ENCODE results near the gene RAPGEFL1. TPM values are rescaled to one million over a fixed set of nuclear protein-coding genes. Genes with fewer than 3 reads are reported as not detected.

RAPGEFL1 gene
- total and polyA plus RNA-seq, 2 donors (not counting 3 experiments of a cell fraction or from before 2014, with no cell fraction given): 8.6 to 11.8 TPM

GRCh38 chr17:40179923-40180659 is 2.8 kb downstream of the RAPGEFL1 start:
- ChIA-PET POLR2A (no interaction called here), CTCF (interaction anchor here (0.9 to 1.7 kb wide), 5 partner anchors 10 to 67 kb away, joined by 3 to 18 read pairs (median 5); no protein-coding TSS in a partner anchor)
- TF ChIP-seq MYC (IDR thresholded peaks at IDR 0.05; ENCODE audit: low read depth, low read length): no peak
- TF ChIP-seq POLR2A (IDR thresholded peaks at IDR 0.05; ENCODE audit: low read depth, low read length): no peak
- TF ChIP-seq JUN (IDR thresholded peaks at IDR 0.05; ENCODE audit: borderline replicate concordance, insufficient read depth, insufficient read length, low read depth): no peak
- TF ChIP-seq EZH2 (IDR thresholded peaks at IDR 0.05; ENCODE audit: borderline replicate concordance, low read depth, low read length, severe bottlenecking): no peak
- no peak for TF ChIP-seq CTCF (IDR thresholded peaks at IDR 0.05; ENCODE audit: extremely low read depth in 1 of 2, insufficient read depth in 1 of 2, low read depth in 1 of 2, low read length in 2 of 2)
- no peak for TF ChIP-seq FOS (IDR thresholded peaks at IDR 0.05; ENCODE audit: borderline replicate concordance, insufficient read depth, low read length)
- TF ChIP-seq MAX (IDR thresholded peaks at IDR 0.05; ENCODE audit: insufficient read depth, insufficient read length): no peak
- no peak for TF ChIP-seq GATA2 (IDR thresholded peaks at IDR 0.05; ENCODE audit: insufficient read depth, insufficient read length, low read depth, low read length)
- no peak for TF ChIP-seq POLR2AphosphoS5 (IDR thresholded peaks at IDR 0.05; ENCODE audit: insufficient read depth, low read depth, low read length)
- no peak for FAIRE-seq
- intact Hi-C loops (cut with micrococcal nuclease) (no loop called here), dilution Hi-C loops (cut with MboI; ENCODE audit: extremely low pct_ligation_motif_present, low sequenced_read_pairs) (no loop called here)
- Histone ChIP-seq H3K4me2 (ENCODE audit: insufficient read depth, low read length) (no peak overlapping the region), H3K9ac (replicated peaks; ENCODE audit: extremely low read depth, insufficient read depth, low read length) (no peak overlapping the region), H4K20me1 (replicated peaks; ENCODE audit: control insufficient read depth, extremely low read depth, insufficient read depth, low read length) (no peaks in the 10 kb centered on the region), H3K27me3 (ENCODE audit: control insufficient read depth in 2 of 2, insufficient read depth in 2 of 2, low read length in 2 of 2) (no peaks in the 10 kb centered on the region), H3K9me1 (replicated peaks; ENCODE audit: control insufficient read depth, extremely low read depth, insufficient read depth, low read length) (no peaks in the 10 kb centered on the region), H3K4me3 (replicated peaks in 1 of 3; ENCODE audit: insufficient read depth in 1 of 3, low read depth in 1 of 3, low read length in 3 of 3) (no peak overlapping the region), H3K4me1 (ENCODE audit: control insufficient read depth, extremely low read depth, insufficient read depth, low read length) (peaks cover 3% of the 10 kb centered on the region), H3K9me3 (replicated peaks; ENCODE audit: control insufficient read depth, insufficient read depth, low read length) (no peaks in the 10 kb centered on the region), H3K36me3 (ENCODE audit: control insufficient read depth in 2 of 2, extremely low read depth in 1 of 2, insufficient read depth in 2 of 2, low read length in 2 of 2) (peaks cover 0 to 11% of the 10 kb centered on the region in 2 experiments), H3K79me2 (ENCODE audit: control insufficient read depth, insufficient read depth, low read length) (no peaks in the 10 kb centered on the region), H2AFZ (ENCODE audit: low read depth, low read length) (no peak overlapping the region), H3K27ac (ENCODE audit: insufficient read depth, low read depth, low read length) (no peak overlapping the region)
- no TSS peak for BruUV-seq (replicated peaks)
- no peak for DNase-seq (ENCODE audit: low read depth, low spot score)

All from endothelial cell of umbilical vein (primary cell).